SK-N-MC (cell line): ENCODE results near the gene ALX4.

Experiments used
- EZH2 ChIP-seq: fragments of 200-600 bp; sonication (generic); IDR thresholded peaks from one replicate; pipeline ENCODE4 v1.6.1; 2017; ENCODE audit warnings: antibody characterized with exemption
- POLR2AphosphoS5 ChIP-seq: IDR thresholded peaks from 2 replicates; pipeline ENCODE4 v1.6.1; 2012; ENCODE audit warnings: mild to moderate bottlenecking, low read depth, low read length, borderline replicate concordance

GRCh38 chr11:44267006-44267749, 42.8 kb downstream of the ALX4 start:
- TF ChIP-seq EZH2 (no peak), POLR2AphosphoS5 (no peak)
